ENCODE data around the gene GPRIN1. TPM values are rescaled to one million over a fixed set of nuclear protein-coding genes. Genes with fewer than 3 reads are reported as not detected.

The GPRIN1 gene
- total RNA-seq, 4 donors from 2014 or later: 0.16 to 0.75 (median 0.39) TPM

- no peak for TF ChIP-seq CTCF (IDR thresholded peaks at IDR 0.05; ENCODE audit: low read depth)
Observed at GRCh38 chr5:176562189-176562588, 47.8 kb downstream of the GPRIN1 start.

GRCh38 chr5:176561259-176561658 lies 48.7 kb downstream of the GPRIN1 start:
- no peak for TF ChIP-seq CTCF (IDR thresholded peaks at IDR 0.05; ENCODE audit: low read depth)

GRCh38 chr5:176560364-176560763 lies 49.6 kb downstream of the GPRIN1 start:
- TF ChIP-seq CTCF (IDR thresholded peaks at IDR 0.05; ENCODE audit: low read depth): no peak

- TF ChIP-seq CTCF (IDR thresholded peaks at IDR 0.05; ENCODE audit: low read depth): no peak
Observed at GRCh38 chr5:176559683-176560082, 50.3 kb downstream of the GPRIN1 start.

DNA sequence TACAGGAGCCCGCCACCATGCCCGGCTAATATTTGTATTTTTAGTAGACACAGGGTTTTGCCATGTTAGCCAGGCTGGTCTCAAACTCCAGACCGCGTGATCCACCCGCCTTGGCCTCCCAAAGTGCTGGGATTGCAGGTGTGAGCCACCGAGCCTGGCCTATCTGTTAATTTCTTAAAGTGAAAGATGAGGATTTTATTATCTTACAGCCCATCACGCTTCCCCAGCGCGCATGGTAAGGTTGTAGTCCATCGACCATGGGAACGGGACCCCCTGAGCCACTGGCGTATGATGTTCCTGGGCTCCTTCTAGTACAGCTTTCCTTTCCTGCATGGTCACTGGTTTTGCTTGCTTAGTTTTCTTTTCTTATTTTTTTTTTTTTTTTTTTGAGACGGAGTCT lies 52.1 kb downstream of the GPRIN1 start:
- TF ChIP-seq CTCF (IDR thresholded peaks at IDR 0.05; ENCODE audit: low read depth): no peak

DNA sequence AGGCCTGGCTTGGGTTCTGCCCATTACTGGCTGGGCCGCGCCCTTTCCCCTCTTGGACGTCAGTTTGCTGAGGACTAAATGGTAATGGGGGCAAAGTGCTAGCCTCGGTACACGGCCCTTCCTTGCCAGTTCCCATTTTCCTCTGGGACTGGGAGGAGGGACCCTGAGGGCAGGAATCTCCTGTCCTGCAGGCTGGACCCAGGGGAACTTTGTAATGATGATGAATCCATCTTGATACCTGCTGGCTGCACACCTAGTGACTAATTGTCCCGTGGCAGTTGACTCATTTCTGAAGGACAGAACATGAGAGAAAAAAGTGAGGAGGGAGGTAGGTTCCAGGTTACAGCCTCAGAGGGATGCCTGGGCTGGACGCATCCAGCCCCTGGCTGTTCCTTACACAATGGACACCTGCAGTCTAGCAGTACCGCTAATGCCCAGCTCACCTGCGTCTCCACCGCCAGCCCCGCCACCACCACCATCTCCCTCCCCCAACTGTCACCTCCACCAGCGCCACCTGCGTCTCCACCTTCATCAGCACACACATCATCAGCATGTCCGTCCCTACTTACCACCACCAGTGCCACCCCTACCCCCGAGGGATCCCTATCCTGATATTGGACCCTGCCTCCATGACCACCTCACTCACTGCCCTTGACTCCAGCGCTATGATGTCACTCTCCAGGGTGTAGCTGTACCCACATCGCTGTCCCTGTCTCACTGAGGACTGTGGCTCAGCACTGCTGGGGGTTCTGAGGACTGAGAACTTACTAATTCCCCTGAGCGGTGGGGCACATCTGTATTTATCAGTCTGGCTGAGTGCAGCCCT lies 56.5 kb downstream of the GPRIN1 start:
- no peak for TF ChIP-seq CTCF (IDR thresholded peaks at IDR 0.05; ENCODE audit: low read depth)

GRCh38 chr5:176552332-176552869 lies 57.6 kb downstream of the GPRIN1 start:
- TF ChIP-seq CTCF (IDR thresholded peaks at IDR 0.05; ENCODE audit: low read depth): no peak
